Gastrocnemius medialis (tissue), 4 donors: ENCODE results near the gene LIFR.

Experiments used
- POLR2A ChIP-seq, 2 donors: fragments of 450-650 bp; IDR thresholded peaks; one replicate each; pipeline ENCODE4 v1.6.1; 2017; ENCODE audit warnings: antibody characterized with exemption in 2 of 2, mild to moderate bottlenecking in 2 of 2, moderate library complexity in 2 of 2
- TF ChIP-seq, protein P1 (sequence below), 5 experiments: fragments of 450-650 bp in 3 of 5; fragments of 200-600 bp in 2 of 5; sonication (generic) in 2 of 5; IDR thresholded peaks in 4 of 5; conservative IDR thresholded peaks in 1 of 5; 1 replicate in 4 of 5; 2 replicates in 1 of 5; pipeline ENCODE4 v1.5.1; 2016 to 2019; ENCODE audit warnings: antibody characterized with exemption in 5 of 5, mild to moderate bottlenecking in 3 of 5, moderate library complexity in 3 of 5

DNA sequence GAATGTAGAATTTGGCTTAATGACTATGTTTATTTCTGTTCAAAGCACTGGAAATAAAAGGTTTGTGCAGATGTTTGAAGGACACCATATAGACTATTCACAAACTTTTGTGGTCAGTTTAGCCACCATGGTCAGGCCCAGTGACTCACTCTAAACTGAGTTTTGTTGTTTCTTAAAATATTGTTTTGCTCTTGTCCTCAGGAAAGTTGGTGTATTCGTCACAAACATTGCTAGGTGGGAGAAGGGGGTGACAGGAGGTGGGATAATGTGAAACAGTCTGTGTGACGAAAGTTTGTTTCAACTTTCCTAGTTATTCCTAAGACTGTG, 35.0 kb upstream of the LIFR start:
- TF ChIP-seq, protein P1, sequence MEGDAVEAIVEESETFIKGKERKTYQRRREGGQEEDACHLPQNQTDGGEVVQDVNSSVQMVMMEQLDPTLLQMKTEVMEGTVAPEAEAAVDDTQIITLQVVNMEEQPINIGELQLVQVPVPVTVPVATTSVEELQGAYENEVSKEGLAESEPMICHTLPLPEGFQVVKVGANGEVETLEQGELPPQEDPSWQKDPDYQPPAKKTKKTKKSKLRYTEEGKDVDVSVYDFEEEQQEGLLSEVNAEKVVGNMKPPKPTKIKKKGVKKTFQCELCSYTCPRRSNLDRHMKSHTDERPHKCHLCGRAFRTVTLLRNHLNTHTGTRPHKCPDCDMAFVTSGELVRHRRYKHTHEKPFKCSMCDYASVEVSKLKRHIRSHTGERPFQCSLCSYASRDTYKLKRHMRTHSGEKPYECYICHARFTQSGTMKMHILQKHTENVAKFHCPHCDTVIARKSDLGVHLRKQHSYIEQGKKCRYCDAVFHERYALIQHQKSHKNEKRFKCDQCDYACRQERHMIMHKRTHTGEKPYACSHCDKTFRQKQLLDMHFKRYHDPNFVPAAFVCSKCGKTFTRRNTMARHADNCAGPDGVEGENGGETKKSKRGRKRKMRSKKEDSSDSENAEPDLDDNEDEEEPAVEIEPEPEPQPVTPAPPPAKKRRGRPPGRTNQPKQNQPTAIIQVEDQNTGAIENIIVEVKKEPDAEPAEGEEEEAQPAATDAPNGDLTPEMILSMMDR (IDR thresholded peaks at IDR 0.05 in 4 of 5, conservative IDR thresholded peaks at IDR 0.05 in 1 of 5): no peak
- TF ChIP-seq POLR2A (IDR thresholded peaks at IDR 0.05): no peak
